ENCODE results near the gene TBC1D9.

Gene TBC1D9

GRCh38 chr4:140645196-140645595 lies 111.0 kb downstream of the TBC1D9 start:
- Histone ChIP-seq H3F3A (ENCODE audit: low read depth) (no peaks in the 10 kb centered on the region), H3K9ac (ENCODE audit: low read depth, low read length, poor library complexity, severe bottlenecking) (no peak overlapping the region), H3K79me2 (ENCODE audit: insufficient read depth, low read length) (no peaks in the 10 kb centered on the region), H3K36me3 (ENCODE audit: insufficient read depth, low read length) (no peaks in the 10 kb centered on the region), H3K4me3 (ENCODE audit: low read length, poor library complexity, severe bottlenecking) (no peak overlapping the region), H3K4me1 (ENCODE audit: insufficient read depth, low read length, poor library complexity, severe bottlenecking) (no peaks in the 10 kb centered on the region), H3K27me3 (ENCODE audit: insufficient read depth, low read length, poor library complexity, severe bottlenecking) (no peaks in the 10 kb centered on the region), H3K4me2 (ENCODE audit: low read depth, low read length, poor library complexity, severe bottlenecking) (no peak overlapping the region), H2AFZ (ENCODE audit: low read length) (no peak overlapping the region), H4K20me1 (ENCODE audit: insufficient read depth, low read length, poor library complexity, severe bottlenecking) (no peaks in the 10 kb centered on the region), H3K9me2 (replicated peaks; ENCODE audit: low read depth, low read length) (no peaks in the 10 kb centered on the region), H3K9me3 (ENCODE audit: insufficient read depth, low read depth, low read length) (no peaks in the 10 kb centered on the region)
- TF ChIP-seq CTCF (conservative IDR thresholded peaks at IDR 0.05; ENCODE audit: low read length) = no peak
- no peak for TF ChIP-seq EZH2phosphoT487 (IDR thresholded peaks at IDR 0.05; ENCODE audit: borderline replicate concordance)

GRCh38 chr4:140644470-140645185 lies 111.6 kb downstream of the TBC1D9 start:
- Histone ChIP-seq H3K27me3 (ENCODE audit: insufficient read depth, low read length, poor library complexity, severe bottlenecking) (no peaks in the 10 kb centered on the region), H3K4me3 (ENCODE audit: low read length, poor library complexity, severe bottlenecking) (no peak overlapping the region)
- TF ChIP-seq EZH2phosphoT487 (IDR thresholded peaks at IDR 0.05; ENCODE audit: borderline replicate concordance) (no peak), CTCF (conservative IDR thresholded peaks at IDR 0.05; ENCODE audit: low read length) (no peak)

GRCh38 chr4:140643571-140644055 lies 112.6 kb downstream of the TBC1D9 start:
- no peaks in the 10 kb centered on the region for H4K20me1 ChIP-seq (ENCODE audit: insufficient read depth, low read length, poor library complexity, severe bottlenecking)
- TF ChIP-seq EZH2phosphoT487 (IDR thresholded peaks at IDR 0.05; ENCODE audit: borderline replicate concordance) (no peak), CTCF (conservative IDR thresholded peaks at IDR 0.05; ENCODE audit: low read length) (no peak)
- H3K4me2 ChIP-seq (ENCODE audit: low read depth, low read length, poor library complexity, severe bottlenecking) = no peak overlapping the region
- H3K9me2 ChIP-seq (replicated peaks; ENCODE audit: low read depth, low read length) = no peaks in the 10 kb centered on the region
- no peaks in the 10 kb centered on the region for H3K27me3 ChIP-seq (ENCODE audit: insufficient read depth, low read length, poor library complexity, severe bottlenecking)
- H3K79me2 ChIP-seq (ENCODE audit: insufficient read depth, low read length) = no peaks in the 10 kb centered on the region
- no peaks in the 10 kb centered on the region for H3F3A ChIP-seq (ENCODE audit: low read depth)
- no peak overlapping the region for H3K4me3 ChIP-seq (ENCODE audit: low read length, poor library complexity, severe bottlenecking)
- H2AFZ ChIP-seq (ENCODE audit: low read length) = no peak overlapping the region
- no peak overlapping the region for H3K9ac ChIP-seq (ENCODE audit: low read depth, low read length, poor library complexity, severe bottlenecking)
- H3K9me3 ChIP-seq (ENCODE audit: insufficient read depth, low read depth, low read length) = no peaks in the 10 kb centered on the region
- no peaks in the 10 kb centered on the region for H3K4me1 ChIP-seq (ENCODE audit: insufficient read depth, low read length, poor library complexity, severe bottlenecking)
- H3K36me3 ChIP-seq (ENCODE audit: insufficient read depth, low read length) = no peaks in the 10 kb centered on the region

More at GRCh38 chr4:140644470-140645185, 111.6 kb downstream of the TBC1D9 start:
- Histone ChIP-seq H3K9me3 (ENCODE audit: insufficient read depth, low read depth, low read length) (no peaks in the 10 kb centered on the region), H3K36me3 (ENCODE audit: insufficient read depth, low read length) (no peaks in the 10 kb centered on the region), H3K9ac (ENCODE audit: low read depth, low read length, poor library complexity, severe bottlenecking) (no peak overlapping the region), H3K79me2 (ENCODE audit: insufficient read depth, low read length) (no peaks in the 10 kb centered on the region), H2AFZ (ENCODE audit: low read length) (no peak overlapping the region), H3K4me1 (ENCODE audit: insufficient read depth, low read length, poor library complexity, severe bottlenecking) (no peaks in the 10 kb centered on the region), H4K20me1 (ENCODE audit: insufficient read depth, low read length, poor library complexity, severe bottlenecking) (no peaks in the 10 kb centered on the region), H3F3A (ENCODE audit: low read depth) (no peaks in the 10 kb centered on the region), H3K4me2 (ENCODE audit: low read depth, low read length, poor library complexity, severe bottlenecking) (no peak overlapping the region), H3K9me2 (replicated peaks; ENCODE audit: low read depth, low read length) (no peaks in the 10 kb centered on the region)

Data from Loucy (cell line).